ENCODE measurements around the gene RNF39.

RNF39 gene

GRCh38 chr6:30093951-30094661 is 18.5 kb upstream of the RNF39 start:
- no peak for DNase-seq

GRCh38 chr6:30092852-30093543 is 17.4 kb upstream of the RNF39 start:
- DNase-seq, result no peak

- DNase-seq, result no peak
Observed at GRCh38 chr6:30091577-30092381, 16.2 kb upstream of the RNF39 start.

- no peak for DNase-seq
Observed at GRCh38 chr6:30087876-30088275, 12.3 kb upstream of the RNF39 start.

GRCh38 chr6:30077218-30077617 is 1.6 kb upstream of the RNF39 start:
- no peak for DNase-seq

- no peak for DNase-seq
Observed at GRCh38 chr6:30075790-30076732, 492 bp upstream of the RNF39 start.

- no peak for DNase-seq
Observed at GRCh38 chr6:30074331-30075093, 1.1 kb downstream of the RNF39 start.

GRCh38 chr6:30073489-30074235 is 1.9 kb downstream of the RNF39 start:
- DNase-seq, result no peak

GRCh38 chr6:30071858-30072257 is 3.7 kb downstream of the RNF39 start:
- DNase-seq, result no peak

GRCh38 chr6:30071081-30071818 is 4.3 kb downstream of the RNF39 start:
- peak; percentile 27 for DNase-seq

- no peak for DNase-seq
Observed at GRCh38 chr6:30067460-30068139, 8.0 kb downstream of the RNF39 start.

GRCh38 chr6:30066577-30067459 is 8.8 kb downstream of the RNF39 start, which contains the start of gene PPP1R11:
PPP1R11 (plus strand) TSS chr6:30067198; CDS start chr6:30067411, 213 bp downstream.
- DNase-seq, result peak; percentile 99

GRCh38 chr6:30066082-30066481 is 9.5 kb downstream of the RNF39 start:
- no peak for DNase-seq

- no peak for DNase-seq
Observed at GRCh38 chr6:30063315-30063714, 12.3 kb downstream of the RNF39 start.

- peak; percentile 36 for DNase-seq
Observed at GRCh38 chr6:30062471-30063178, 12.9 kb downstream of the RNF39 start.

- peak; percentile 69 for DNase-seq
Observed at GRCh38 chr6:30061858-30062458, 13.6 kb downstream of the RNF39 start.
